NCI-H187 treated with DMSO at 0.1 percent for 48 hours (cell line): Measurements from ENCODE around the gene CRBN.

Experiments
- DNase-seq: peaks from one replicate; lab custom pipeline; 2025; lab: John Stamatoyannopoulos, UW

CRBN gene

GRCh38 chr3:3110299-3110630 lies 69.2 kb downstream of the CRBN start, which contains the start of gene IL5RA:
Gene IL5RA, minus strand, starts transcription at chr3:3110374. Its CDS starts 5,390 bp downstream, at chr3:3104984.
- DNase-seq, result no peak

- no peak for DNase-seq
These were observed 69.8 kb downstream of the CRBN start for GRCh38 chr3:3109407-3110298.

GRCh38 chr3:3107858-3108257 lies 71.6 kb downstream of the CRBN start:
- no peak for DNase-seq

DNA sequence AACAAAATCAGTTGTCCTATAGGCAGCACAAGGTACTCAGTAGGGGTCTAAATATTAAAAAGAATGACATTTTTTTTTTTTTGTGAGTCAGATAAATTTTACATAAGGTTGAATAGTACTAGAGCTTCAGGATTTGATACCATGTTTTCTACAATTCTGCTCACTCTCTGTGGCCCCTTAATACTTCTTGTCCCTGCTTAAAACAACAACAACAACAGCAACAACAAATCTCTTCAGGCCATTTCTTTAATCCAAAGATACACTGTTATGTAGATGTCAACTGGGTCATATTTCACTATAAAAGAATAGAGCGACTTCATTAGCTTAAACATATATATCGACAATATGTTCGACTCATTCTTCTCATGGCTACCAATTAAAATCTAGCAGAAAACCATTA lies 72.3 kb downstream of the CRBN start:
- no peak for DNase-seq

DNA sequence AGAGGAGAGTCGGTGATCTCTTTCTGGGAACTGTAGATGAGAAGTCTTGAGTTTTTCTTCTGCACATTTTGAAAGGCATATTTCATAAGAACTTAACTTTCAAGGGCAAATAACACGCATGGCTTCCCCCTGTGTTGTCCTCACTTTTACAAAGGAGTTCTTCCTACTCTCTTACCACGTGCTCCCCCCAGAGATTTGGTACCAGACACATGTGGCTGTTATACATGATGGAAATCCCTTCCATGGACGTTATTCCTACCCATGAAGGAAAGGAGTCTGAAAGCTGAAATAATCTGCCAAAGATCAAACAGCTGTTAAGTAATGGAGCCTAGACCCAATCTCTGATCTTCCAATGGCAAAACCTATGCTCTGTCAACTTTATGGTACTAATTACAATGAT lies 73.7 kb downstream of the CRBN start:
- no peak for DNase-seq

DNA sequence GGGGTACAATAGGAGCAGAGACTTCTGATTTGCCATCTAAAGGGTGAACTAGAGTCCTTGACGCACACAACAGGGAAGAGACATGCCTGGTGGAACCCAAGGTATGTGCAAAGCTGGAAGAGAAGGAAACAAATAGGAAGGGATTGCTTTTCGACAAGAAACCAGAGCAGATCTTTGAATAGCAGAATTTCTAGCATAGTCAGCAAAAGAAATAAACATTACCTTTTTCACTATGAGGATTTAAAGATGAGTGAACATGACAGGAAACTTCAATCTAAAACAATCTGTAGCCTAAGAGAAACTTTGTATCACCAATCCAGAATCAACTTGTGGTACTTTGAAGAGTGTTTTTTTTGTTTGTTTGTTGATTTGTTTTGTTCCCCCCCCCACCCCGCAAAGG lies 74.2 kb downstream of the CRBN start:
- no peak for DNase-seq

- DNase-seq, result no peak
These were observed 76.7 kb downstream of the CRBN start for GRCh38 chr3:3102751-3103150.

- no peak for DNase-seq
These were observed 77.6 kb downstream of the CRBN start for GRCh38 chr3:3101660-3102458.
